CD8-positive, alpha-beta memory T cell (primary cell): ENCODE data around the gene VAV1. TPM values are rescaled to one million over a fixed set of nuclear protein-coding genes. Genes with fewer than 3 reads are reported as not detected.
A peak's percentile ranks its signal among the peaks of the same experiment; 100 is the strongest.
"Not testable (repeated sequence)": the region's sequence is repeated elsewhere in the genome, so short reads cannot be mapped to it uniquely, and the experiment has no call there.

Source experiments
- CTCF ChIA-PET: fragments of 350-600 bp; sonication (Branson Sonifier 250); formaldehyde crosslinking; loops from one replicate; lab custom pipeline; 2021; ENCODE audit warnings: antibody characterized with exemption; lab: Charles Lee
- POLR2A ChIA-PET: fragments of 350-600 bp; sonication (Branson Sonifier 250); formaldehyde crosslinking; loops from one replicate; lab custom pipeline; 2021; ENCODE audit warnings: antibody characterized with exemption; lab: Charles Lee
- DNase-seq, 5 donors: peaks; one replicate each; pipeline versions ENCODE4 v3.0.0 to v3.0.0-alpha.2; 2020 to 2022; ENCODE audit warnings: mixed read lengths in 1 of 5
- H3K27ac ChIP-seq: one replicate; pipeline ENCODE4 v1.7.0; 2013; ENCODE audit warnings: low read depth, mild to moderate bottlenecking, low read length, moderate library complexity
- H3K27me3 ChIP-seq: 2 replicates; pipeline ENCODE4 v1.7.0; 2013; ENCODE audit warnings: low read length, mild to moderate bottlenecking; ENCODE audit not compliant: insufficient read depth, poor library complexity, severe bottlenecking
- H3K36me3 ChIP-seq: 2 replicates; pipeline ENCODE4 v1.7.0; 2013; ENCODE audit warnings: mild to moderate bottlenecking, low read length, moderate library complexity; ENCODE audit not compliant: insufficient read depth
- H3K4me1 ChIP-seq: 2 replicates; pipeline ENCODE4 v1.7.0; 2013; ENCODE audit warnings: mild to moderate bottlenecking, low read length, moderate library complexity; ENCODE audit not compliant: insufficient read depth
- H3K4me3 ChIP-seq: 2 replicates; pipeline ENCODE4 v1.7.0; 2013; ENCODE audit warnings: mild to moderate bottlenecking, low read length
- H3K9me3 ChIP-seq: 2 replicates; pipeline ENCODE4 v1.7.0; 2013; ENCODE audit warnings: mild to moderate bottlenecking, low read length
- H3K27ac Mint-ChIP-seq, 8 donors: one replicate each; pipeline ENCODE4 v1.8.0; 2020 to 2021; ENCODE audit warnings: mixed read lengths in 8 of 8, mild to moderate bottlenecking in 6 of 8, inconsistent platforms in 3 of 8, moderate library complexity in 3 of 8
- H3K27me3 Mint-ChIP-seq, 2 donors: one replicate each; pipeline ENCODE4 v1.8.0; 2020 to 2021; ENCODE audit warnings: mixed read lengths in 2 of 2, mild to moderate bottlenecking in 1 of 2, moderate library complexity in 1 of 2
- H3K36me3 Mint-ChIP-seq, 3 donors: one replicate each; pipeline ENCODE4 v1.8.0; 2020 to 2021; ENCODE audit warnings: mixed read lengths in 3 of 3, inconsistent platforms in 1 of 3, mild to moderate bottlenecking in 1 of 3
- H3K4me1 Mint-ChIP-seq, 3 donors: one replicate each; pipeline ENCODE4 v1.8.0; 2020 to 2021; ENCODE audit warnings: mixed read lengths in 3 of 3, inconsistent platforms in 1 of 3, mild to moderate bottlenecking in 1 of 3
- H3K4me3 Mint-ChIP-seq, 7 donors: one replicate each; pipeline ENCODE4 v1.8.0; 2020 to 2021; ENCODE audit warnings: mixed read lengths in 7 of 7, mild to moderate bottlenecking in 6 of 7, moderate library complexity in 4 of 7, inconsistent platforms in 2 of 7
- H3K9me3 Mint-ChIP-seq, 5 donors: one replicate each; pipeline ENCODE4 v1.8.0; 2020 to 2022; ENCODE audit warnings: mixed read lengths in 5 of 5, mild to moderate bottlenecking in 3 of 5, moderate library complexity in 2 of 5, inconsistent platforms in 1 of 5
- polyA plus RNA-seq: library from polyadenylated mRNA; unstranded; fragments of 300-500 nt; fragmentation: Illumina TruSeq; gene quantifications from one replicate; pipeline ENCODE4 v1.2.3, GENCODE V29; 2021
- total RNA-seq, 2 experiments: library from RNA; stranded (reverse); gene quantifications; one replicate each; pipeline ENCODE4 v1.2.3, GENCODE V29; 2021

Gene VAV1
- total and polyA plus RNA-seq, 3 experiments from 2014 or later, result 28.4 to 52.9 (median 51.9) TPM

- Mint-ChIP-seq H3K36me3 (peaks cover 4 to 67% (median 10%) of the 10 kb centered on the region in 3 donors), H3K27ac (peak overlapping the region in 3 of 8 donors; percentile 12 to 29 (median 26)), H3K9me3 (no peaks in the 10 kb centered on the region), H3K4me1 (peaks cover 5 to 13% (median 7%) of the 10 kb centered on the region in 3 donors), H3K4me3 (no peak overlapping the region), H3K27me3 (no peaks in the 10 kb centered on the region)
- H3K4me3 ChIP-seq, result no peak overlapping the region
- H3K4me1 ChIP-seq, result no peaks in the 10 kb centered on the region
- no peak overlapping the region for H3K27ac ChIP-seq
- no peaks in the 10 kb centered on the region for H3K9me3 ChIP-seq
- H3K36me3 ChIP-seq, result peaks cover 34% of the 10 kb centered on the region
- ChIA-PET CTCF (interaction anchor here (0.8 to 2.0 kb wide), 2 partner anchors 17 to 123 kb away, joined by 3 to 6 read pairs; partner anchors contain the start of gene GPR108), POLR2A (interaction anchor here (0.5 to 0.6 kb wide), 2 partner anchors 13 to 219 kb away, joined by 3 to 13 read pairs; no protein-coding TSS in a partner anchor)
- no peaks in the 10 kb centered on the region for H3K27me3 ChIP-seq
- no peak for DNase-seq
These were observed 17.6 kb upstream of the VAV1 start for GRCh38 chr19:6754653-6755463.

- Histone ChIP-seq H3K36me3 (peaks cover 19% of the 10 kb centered on the region), H3K9me3 (no peaks in the 10 kb centered on the region), H3K27ac (no peak overlapping the region), H3K27me3 (no peaks in the 10 kb centered on the region), H3K4me3 (no peak overlapping the region), H3K4me1 (peaks cover 17% of the 10 kb centered on the region)
- ChIA-PET POLR2A (no interaction called here), CTCF (interaction anchor here (0.9 to 1.6 kb wide), 3 partner anchors 9 to 103 kb away, joined by 3 to 4 read pairs (median 3); no protein-coding TSS in a partner anchor)
- DNase-seq, result no peak
- H3K36me3 Mint-ChIP-seq, result peaks cover 2 to 53% (median 4%) of the 10 kb centered on the region in 3 donors
- no peaks in the 10 kb centered on the region for H3K9me3 Mint-ChIP-seq
- no peak overlapping the region for H3K27ac Mint-ChIP-seq
- no peaks in the 10 kb centered on the region for H3K27me3 Mint-ChIP-seq
- H3K4me1 Mint-ChIP-seq, result peaks cover 8 to 22% (median 12%) of the 10 kb centered on the region in 3 donors
- H3K4me3 Mint-ChIP-seq, result no peak overlapping the region
These were observed 11.9 kb upstream of the VAV1 start for GRCh38 chr19:6760606-6761005.

- Mint-ChIP-seq H3K9me3 (no peaks in the 10 kb centered on the region), H3K4me1 (peaks cover 13 to 27% (median 17%) of the 10 kb centered on the region in 3 donors), H3K36me3 (peaks cover 2 to 51% (median 4%) of the 10 kb centered on the region in 3 donors), H3K27me3 (no peaks in the 10 kb centered on the region), H3K4me3 (no peak overlapping the region), H3K27ac (peak overlapping the region in 2 of 8 donors; percentile 17 to 65)
- Histone ChIP-seq H3K36me3 (peaks cover 19% of the 10 kb centered on the region), H3K4me1 (peaks cover 22% of the 10 kb centered on the region), H3K27me3 (no peaks in the 10 kb centered on the region), H3K9me3 (no peaks in the 10 kb centered on the region), H3K27ac (no peak overlapping the region), H3K4me3 (no peak overlapping the region)
- DNase-seq, result no peak
- ChIA-PET POLR2A (no interaction called here), CTCF (interaction anchor here (0.9 to 1.6 kb wide), 4 partner anchors 9 to 102 kb away, joined by 3 to 4 read pairs (median 3); no protein-coding TSS in a partner anchor)
These were observed 11.3 kb upstream of the VAV1 start for GRCh38 chr19:6761053-6761676.

- H3K27ac Mint-ChIP-seq, result peak overlapping the region in 1 of 8 donors; percentile 79
- DNase-seq, H3K27me3 Mint-ChIP-seq, H3K4me3 ChIP-seq, H3K9me3 ChIP-seq, H3K27me3 ChIP-seq, H3K4me3 Mint-ChIP-seq, H3K27ac ChIP-seq, H3K9me3 Mint-ChIP-seq, POLR2A ChIA-PET: not testable (repeated sequence)
- H3K4me1 Mint-ChIP-seq, result peaks cover 22 to 38% (median 29%) of the 10 kb centered on the region in 3 donors
- H3K4me1 ChIP-seq, result peaks cover 30% of the 10 kb centered on the region
- CTCF ChIA-PET, result interaction anchor here (1.0 to 1.6 kb wide), 2 partner anchors 38 to 101 kb away, joined by 3 read pairs; no protein-coding TSS in a partner anchor
- H3K36me3 ChIP-seq, result peaks cover 19% of the 10 kb centered on the region
- peaks cover 1 to 51% (median 4%) of the 10 kb centered on the region in 3 donors for H3K36me3 Mint-ChIP-seq
These were observed 10.2 kb upstream of the VAV1 start for GRCh38 chr19:6762253-6762797.

GRCh38 chr19:6765738-6766356, 6.7 kb upstream of the VAV1 start:
- H3K27me3 Mint-ChIP-seq, result no peaks in the 10 kb centered on the region
- CTCF ChIA-PET, result no interaction called here

GRCh38 chr19:6766357-6767080, 6.0 kb upstream of the VAV1 start:
- Histone ChIP-seq H3K9me3 (no peaks in the 10 kb centered on the region), H3K4me1 (peaks cover 46% of the 10 kb centered on the region), H3K27ac (peak overlapping the region; percentile 84), H3K4me3 (peak overlapping the region; percentile 74), H3K36me3 (peaks cover 1% of the 10 kb centered on the region), H3K27me3 (no peaks in the 10 kb centered on the region)
- H3K27ac Mint-ChIP-seq, result peak overlapping the region; percentile 88 to 100 (median 98)
- H3K36me3 Mint-ChIP-seq, result peaks cover 0 to 24% (median 0%) of the 10 kb centered on the region in 3 donors
- DNase-seq, result no peak
- H3K4me1 Mint-ChIP-seq, result peaks cover 31 to 45% (median 38%) of the 10 kb centered on the region in 3 donors
- H3K27me3 Mint-ChIP-seq, result no peaks in the 10 kb centered on the region
- CTCF ChIA-PET, result no interaction called here
- no peaks in the 10 kb centered on the region for H3K9me3 Mint-ChIP-seq
- POLR2A ChIA-PET, result interaction anchor here (0.8 to 1.3 kb wide), 2 partner anchors 34 to 111 kb away, joined by 3 to 8 read pairs; no protein-coding TSS in a partner anchor
- peak overlapping the region; percentile 87 to 95 (median 91) for H3K4me3 Mint-ChIP-seq

More at GRCh38 chr19:6765738-6766356, 6.7 kb upstream of the VAV1 start:
- H3K27me3 ChIP-seq, result no peaks in the 10 kb centered on the region
- Mint-ChIP-seq H3K4me3 (peak overlapping the region; percentile 87 to 95 (median 91)), H3K9me3 (no peaks in the 10 kb centered on the region), H3K4me1 (peaks cover 33 to 45% (median 43%) of the 10 kb centered on the region in 3 donors), H3K36me3 (peaks cover 0 to 31% (median 0%) of the 10 kb centered on the region in 3 donors), H3K27ac (peak overlapping the region; percentile 88 to 100 (median 98))
- peak overlapping the region; percentile 84 for H3K27ac ChIP-seq
- peak overlapping the region; percentile 74 for H3K4me3 ChIP-seq
- POLR2A ChIA-PET, result interaction anchor here (0.7 to 1.3 kb wide), 3 partner anchors 35 to 249 kb away, joined by 3 to 8 read pairs (median 5); no protein-coding TSS in a partner anchor
- peaks cover 46% of the 10 kb centered on the region for H3K4me1 ChIP-seq
- H3K9me3 ChIP-seq, result no peaks in the 10 kb centered on the region
- peaks cover 5% of the 10 kb centered on the region for H3K36me3 ChIP-seq
- peak in 1 of 5 donors; percentile 41 for DNase-seq

- peaks cover 35 to 50% (median 42%) of the 10 kb centered on the region in 3 donors for H3K4me1 Mint-ChIP-seq
- POLR2A ChIA-PET, result interaction anchor here (1.3 kb wide), 1 partner anchor 34 kb away, joined by 3 read pairs; no protein-coding TSS in a partner anchor
- peaks cover 0 to 20% (median 0%) of the 10 kb centered on the region in 3 donors for H3K36me3 Mint-ChIP-seq
- CTCF ChIA-PET, result interaction anchor here (1.1 kb wide), 1 partner anchor 10 kb away, joined by 3 read pairs; no protein-coding TSS in a partner anchor
- H3K4me1 ChIP-seq, result peaks cover 48% of the 10 kb centered on the region
- no peaks in the 10 kb centered on the region for H3K9me3 ChIP-seq
- H3K9me3 Mint-ChIP-seq, result no peaks in the 10 kb centered on the region
- peak in 1 of 5 donors; percentile 53 for DNase-seq
- no peaks in the 10 kb centered on the region for H3K36me3 ChIP-seq
- H3K27ac ChIP-seq, result peak overlapping the region; percentile 84
- no peaks in the 10 kb centered on the region for H3K27me3 ChIP-seq
- peak overlapping the region; percentile 88 to 100 (median 98) for H3K27ac Mint-ChIP-seq
- peak overlapping the region; percentile 74 for H3K4me3 ChIP-seq
- peak overlapping the region; percentile 87 to 95 (median 91) for H3K4me3 Mint-ChIP-seq
- H3K27me3 Mint-ChIP-seq, result no peaks in the 10 kb centered on the region
These were observed 5.5 kb upstream of the VAV1 start for GRCh38 chr19:6767081-6767356.
